OCI-LY1 (cell line): ENCODE results near the gene PGAM5.

Experiments used
- CTCF ChIP-seq: fragments of 200-600 bp; sonication (generic), shearing (Covaris generic); IDR thresholded peaks from 2 replicates; pipeline ENCODE4 v1.5.1; 2017; ENCODE audit warnings: mild to moderate bottlenecking, antibody characterized with exemption, low read length, moderate library complexity, mixed read lengths
- EZH2 ChIP-seq: fragments of 200-600 bp; sonication (generic), shearing (Covaris generic); IDR thresholded peaks from 2 replicates; pipeline ENCODE4 v1.8.0; 2017; ENCODE audit warnings: borderline replicate concordance, mixed run types, mild to moderate bottlenecking, antibody characterized with exemption, low read length, moderate library complexity, mixed read lengths

GRCh38 chr12:132748319-132748718 lies 37.7 kb downstream of the PGAM5 start:
- TF ChIP-seq CTCF (no peak), EZH2 (no peak)
